Neural cell (in vitro differentiated cells): ENCODE measurements around the gene MIEN1. TPM values are rescaled to one million over a fixed set of nuclear protein-coding genes. Genes with fewer than 3 reads are reported as not detected.

ENCODE experiments used
- H2AFZ ChIP-seq: fragments of 200-600, 300-800 bp; sonication (generic), shearing (Covaris generic); 2 replicates; pipeline ENCODE4 v1.6.0; 2014; ENCODE audit warnings: low read depth, mild to moderate bottlenecking, antibody characterized with exemption, low read length, moderate library complexity
- H3F3A ChIP-seq: fragments of 200-600 bp; shearing (Covaris generic); 2 replicates; pipeline ENCODE4 v1.6.1; 2016; ENCODE audit warnings: mild to moderate bottlenecking, moderate library complexity, mixed read lengths, antibody characterized with exemption, low read length; ENCODE audit not compliant: insufficient read depth, poor library complexity, severe bottlenecking
- H3K27ac ChIP-seq: fragments of 200-600, 300-800 bp; sonication (generic), shearing (Covaris generic); 2 replicates; pipeline ENCODE4 v1.5.1; 2014; ENCODE audit warnings: mild to moderate bottlenecking, low read length, moderate library complexity
- H3K27me3 ChIP-seq: fragments of 300-800, 200-600 bp; sonication (generic), shearing (Covaris generic); 2 replicates; pipeline ENCODE4 v1.6.0; 2014; ENCODE audit warnings: mild to moderate bottlenecking, low read depth, low read length, moderate library complexity; ENCODE audit not compliant: insufficient read depth
- H3K36me3 ChIP-seq: fragments of 300-800, 200-600 bp; sonication (generic), shearing (Covaris generic); 2 replicates; pipeline ENCODE4 v1.5.1; 2014; ENCODE audit warnings: mild to moderate bottlenecking, antibody characterized with exemption, low read length, moderate library complexity; ENCODE audit not compliant: insufficient read depth
- H3K4me2 ChIP-seq: fragments of 300-800, 200-600 bp; sonication (generic), shearing (Covaris generic); 2 replicates; pipeline ENCODE4 v1.6.0; 2014; ENCODE audit warnings: mild to moderate bottlenecking, low read length
- H3K4me3 ChIP-seq: fragments of 300-800, 200-600 bp; sonication (generic), shearing (Covaris generic); 2 replicates; pipeline ENCODE4 v1.5.1; 2014; ENCODE audit warnings: mild to moderate bottlenecking, low read length, moderate library complexity
- H3K79me2 ChIP-seq: fragments of 200-600 bp; shearing (Covaris generic); replicated peaks from 2 replicates; pipeline ENCODE4 v1.6.0; 2014; ENCODE audit warnings: mild to moderate bottlenecking, low read length, moderate library complexity; ENCODE audit not compliant: insufficient read depth
- H3K9ac ChIP-seq: fragments of 300-800, 200-600 bp; sonication (generic), shearing (Covaris generic); 2 replicates; pipeline ENCODE4 v1.6.1; 2016; ENCODE audit warnings: mild to moderate bottlenecking, low read length, mixed read lengths
- H3K9me2 ChIP-seq: fragments of 200-600 bp; shearing (Covaris generic); 2 replicates; pipeline ENCODE4 v1.6.1; 2016; ENCODE audit warnings: mild to moderate bottlenecking, low read length, mixed read lengths; ENCODE audit not compliant: insufficient read depth
- H3K9me3 ChIP-seq: fragments of 200-600, 300-800 bp; sonication (generic), shearing (Covaris generic); 2 replicates; pipeline ENCODE4 v1.6.1; 2016; ENCODE audit warnings: mild to moderate bottlenecking, mixed run types, low read length, moderate library complexity, mixed read lengths
- H4K20me1 ChIP-seq: fragments of 200-600 bp; shearing (Covaris generic); 2 replicates; pipeline ENCODE4 v1.6.1; 2016; ENCODE audit warnings: mild to moderate bottlenecking, mixed run types; ENCODE audit not compliant: insufficient read depth
- EP300 ChIP-seq: fragments of 450-650 bp; conservative IDR thresholded peaks from 2 replicates; pipeline ENCODE4 v1.6.1; 2014; ENCODE audit warnings: antibody characterized with exemption, mild to moderate bottlenecking, moderate library complexity; ENCODE audit not compliant: poor library complexity, severe bottlenecking
- EZH2 ChIP-seq: fragments of 200-600, 300-800 bp; shearing (Covaris generic), sonication (generic); IDR thresholded peaks from 2 replicates; pipeline ENCODE4 v1.6.1; 2014; ENCODE audit warnings: antibody characterized with exemption, low read length, borderline replicate concordance, mild to moderate bottlenecking; ENCODE audit not compliant: insufficient read depth, poor library complexity, severe bottlenecking
- MXI1 ChIP-seq: fragments of 450-650 bp; conservative IDR thresholded peaks from 2 replicates; pipeline ENCODE4 v1.6.1; 2014; ENCODE audit warnings: antibody characterized with exemption, mild to moderate bottlenecking; ENCODE audit not compliant: poor library complexity, severe bottlenecking
- POLR2AphosphoS5 ChIP-seq: IDR thresholded peaks from 2 replicates; pipeline ENCODE4 v1.6.1; 2012
- RAD21 ChIP-seq: fragments of 450-650 bp; conservative IDR thresholded peaks from 2 replicates; pipeline ENCODE4 v1.6.1; 2014; ENCODE audit warnings: antibody characterized with exemption, mild to moderate bottlenecking, moderate library complexity
- SMC3 ChIP-seq: fragments of 450-650 bp; conservative IDR thresholded peaks from 2 replicates; pipeline ENCODE4 v1.6.1; 2014; ENCODE audit warnings: antibody characterized with exemption, mild to moderate bottlenecking, moderate library complexity; ENCODE audit not compliant: poor library complexity
- TAF1 ChIP-seq: IDR thresholded peaks from 2 replicates; pipeline ENCODE4 v1.6.1; 2012; ENCODE audit warnings: low read depth
- polyA plus RNA-seq: library from polyadenylated mRNA; depleted of rRNA; stranded (reverse); fragments of >200 nt; gene quantifications from 2 replicates; pipeline ENCODE4 v1.2.3, GENCODE V29; 2014
- TF ChIP-seq, protein P1 (sequence below): IDR thresholded peaks from 2 replicates; pipeline ENCODE4 v1.6.1; 2012; ENCODE audit warnings: borderline replicate concordance
- TF ChIP-seq, protein P2 (sequence below): fragments of 450-650 bp; IDR thresholded peaks from 2 replicates; pipeline ENCODE4 v1.5.1; 2014; ENCODE audit warnings: antibody characterized with exemption, mild to moderate bottlenecking, moderate library complexity; ENCODE audit not compliant: poor library complexity, severe bottlenecking

The MIEN1 gene
- polyA plus RNA-seq, 1 donor from 2014 or later, result 106 TPM

DNA sequence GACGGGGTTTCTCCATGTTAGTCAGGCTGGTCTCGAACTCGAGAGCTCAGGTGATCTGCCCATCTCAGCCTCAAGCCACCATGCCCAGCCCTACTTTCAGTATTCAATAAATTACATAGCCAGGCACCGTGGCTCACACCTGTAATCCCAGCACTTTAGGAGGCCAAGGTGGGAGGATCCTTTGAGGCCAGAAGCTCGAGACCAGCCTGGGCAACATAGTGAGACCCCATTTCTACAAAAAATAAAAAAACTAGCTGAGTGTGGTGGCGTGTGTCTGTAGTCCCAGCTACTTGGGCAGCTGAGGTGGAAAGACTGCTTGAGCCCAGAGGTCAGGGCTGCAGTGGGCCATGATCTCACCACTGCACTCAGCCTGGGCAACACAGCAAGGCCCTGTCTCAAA, 8.2 kb downstream of the MIEN1 start:
- no peak for TF ChIP-seq SMC3
- TF ChIP-seq, protein P1, sequence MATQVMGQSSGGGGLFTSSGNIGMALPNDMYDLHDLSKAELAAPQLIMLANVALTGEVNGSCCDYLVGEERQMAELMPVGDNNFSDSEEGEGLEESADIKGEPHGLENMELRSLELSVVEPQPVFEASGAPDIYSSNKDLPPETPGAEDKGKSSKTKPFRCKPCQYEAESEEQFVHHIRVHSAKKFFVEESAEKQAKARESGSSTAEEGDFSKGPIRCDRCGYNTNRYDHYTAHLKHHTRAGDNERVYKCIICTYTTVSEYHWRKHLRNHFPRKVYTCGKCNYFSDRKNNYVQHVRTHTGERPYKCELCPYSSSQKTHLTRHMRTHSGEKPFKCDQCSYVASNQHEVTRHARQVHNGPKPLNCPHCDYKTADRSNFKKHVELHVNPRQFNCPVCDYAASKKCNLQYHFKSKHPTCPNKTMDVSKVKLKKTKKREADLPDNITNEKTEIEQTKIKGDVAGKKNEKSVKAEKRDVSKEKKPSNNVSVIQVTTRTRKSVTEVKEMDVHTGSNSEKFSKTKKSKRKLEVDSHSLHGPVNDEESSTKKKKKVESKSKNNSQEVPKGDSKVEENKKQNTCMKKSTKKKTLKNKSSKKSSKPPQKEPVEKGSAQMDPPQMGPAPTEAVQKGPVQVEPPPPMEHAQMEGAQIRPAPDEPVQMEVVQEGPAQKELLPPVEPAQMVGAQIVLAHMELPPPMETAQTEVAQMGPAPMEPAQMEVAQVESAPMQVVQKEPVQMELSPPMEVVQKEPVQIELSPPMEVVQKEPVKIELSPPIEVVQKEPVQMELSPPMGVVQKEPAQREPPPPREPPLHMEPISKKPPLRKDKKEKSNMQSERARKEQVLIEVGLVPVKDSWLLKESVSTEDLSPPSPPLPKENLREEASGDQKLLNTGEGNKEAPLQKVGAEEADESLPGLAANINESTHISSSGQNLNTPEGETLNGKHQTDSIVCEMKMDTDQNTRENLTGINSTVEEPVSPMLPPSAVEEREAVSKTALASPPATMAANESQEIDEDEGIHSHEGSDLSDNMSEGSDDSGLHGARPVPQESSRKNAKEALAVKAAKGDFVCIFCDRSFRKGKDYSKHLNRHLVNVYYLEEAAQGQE, result no peak
- TF ChIP-seq TAF1, result no peak
- no peak for TF ChIP-seq EP300
- TF ChIP-seq MXI1, result no peak
- TF ChIP-seq POLR2AphosphoS5, result no peak
- no peak for TF ChIP-seq RAD21
- no peak for TF ChIP-seq EZH2
- TF ChIP-seq, protein P2, sequence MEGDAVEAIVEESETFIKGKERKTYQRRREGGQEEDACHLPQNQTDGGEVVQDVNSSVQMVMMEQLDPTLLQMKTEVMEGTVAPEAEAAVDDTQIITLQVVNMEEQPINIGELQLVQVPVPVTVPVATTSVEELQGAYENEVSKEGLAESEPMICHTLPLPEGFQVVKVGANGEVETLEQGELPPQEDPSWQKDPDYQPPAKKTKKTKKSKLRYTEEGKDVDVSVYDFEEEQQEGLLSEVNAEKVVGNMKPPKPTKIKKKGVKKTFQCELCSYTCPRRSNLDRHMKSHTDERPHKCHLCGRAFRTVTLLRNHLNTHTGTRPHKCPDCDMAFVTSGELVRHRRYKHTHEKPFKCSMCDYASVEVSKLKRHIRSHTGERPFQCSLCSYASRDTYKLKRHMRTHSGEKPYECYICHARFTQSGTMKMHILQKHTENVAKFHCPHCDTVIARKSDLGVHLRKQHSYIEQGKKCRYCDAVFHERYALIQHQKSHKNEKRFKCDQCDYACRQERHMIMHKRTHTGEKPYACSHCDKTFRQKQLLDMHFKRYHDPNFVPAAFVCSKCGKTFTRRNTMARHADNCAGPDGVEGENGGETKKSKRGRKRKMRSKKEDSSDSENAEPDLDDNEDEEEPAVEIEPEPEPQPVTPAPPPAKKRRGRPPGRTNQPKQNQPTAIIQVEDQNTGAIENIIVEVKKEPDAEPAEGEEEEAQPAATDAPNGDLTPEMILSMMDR, result no peak
- H2AFZ ChIP-seq, result no peak overlapping the region
- H3K79me2 ChIP-seq, result no peaks in the 10 kb centered on the region
- H3K4me2 ChIP-seq, result no peak overlapping the region
- no peaks in the 10 kb centered on the region for H3K27me3 ChIP-seq
- no peak overlapping the region for H3K4me3 ChIP-seq
- H3K9me3 ChIP-seq, result no peaks in the 10 kb centered on the region
- no peak overlapping the region for H3K9ac ChIP-seq
- no peaks in the 10 kb centered on the region for H3K36me3 ChIP-seq
- no peaks in the 10 kb centered on the region for H3F3A ChIP-seq
- no peaks in the 10 kb centered on the region for H3K9me2 ChIP-seq
- no peaks in the 10 kb centered on the region for H4K20me1 ChIP-seq
- no peak overlapping the region for H3K27ac ChIP-seq

DNA sequence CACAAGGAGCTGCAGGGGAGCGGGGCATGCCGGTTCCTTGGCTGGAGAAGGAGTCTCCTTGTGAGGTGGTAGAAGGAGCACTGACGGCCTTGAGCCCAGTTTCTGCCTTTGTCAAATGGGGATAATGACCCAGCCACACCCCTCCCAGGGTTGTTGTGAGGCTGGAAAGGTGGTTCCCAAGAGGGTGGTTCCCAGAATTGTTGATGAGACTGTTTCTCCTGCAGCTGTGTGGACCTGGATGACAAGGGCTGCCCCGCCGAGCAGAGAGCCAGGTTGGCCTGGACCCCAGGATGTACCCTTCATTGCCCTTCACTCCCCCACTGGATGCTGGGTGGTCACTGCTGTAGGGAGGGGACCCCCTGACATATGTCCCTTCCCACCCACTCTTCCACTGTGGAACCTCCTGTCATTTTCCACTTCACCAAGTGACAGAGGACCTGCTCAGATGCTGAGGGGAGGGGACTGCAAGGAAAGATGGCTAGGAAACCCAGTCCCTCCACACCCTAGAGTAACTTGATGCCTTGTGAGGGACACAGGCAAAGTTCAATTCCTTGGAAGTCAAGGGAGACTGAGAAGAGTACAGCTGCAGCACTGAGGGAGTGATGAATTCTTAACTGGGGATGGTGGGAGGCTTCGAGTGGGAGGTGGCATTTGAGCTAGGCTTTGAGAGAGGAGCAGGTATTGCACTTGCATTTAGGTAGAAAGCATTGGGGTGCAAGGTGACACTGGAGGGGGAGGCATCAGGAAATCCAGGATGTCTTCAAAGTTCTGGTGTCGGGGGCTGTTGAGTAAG, 10.6 kb downstream of the MIEN1 start:
- H3F3A ChIP-seq, result no peaks in the 10 kb centered on the region
- H3K9me2 ChIP-seq, result no peaks in the 10 kb centered on the region
- no peak overlapping the region for H2AFZ ChIP-seq
- H3K4me2 ChIP-seq, result no peak overlapping the region
- H3K36me3 ChIP-seq, result no peaks in the 10 kb centered on the region
- no peak overlapping the region for H3K4me3 ChIP-seq
- H3K27me3 ChIP-seq, result no peaks in the 10 kb centered on the region
- H3K9ac ChIP-seq, result no peak overlapping the region
- H3K79me2 ChIP-seq, result no peaks in the 10 kb centered on the region
- TF ChIP-seq TAF1 (no peak), EP300 (no peak), MXI1 (no peak), POLR2AphosphoS5 (no peak), SMC3 (no peak), EZH2 (no peak), RAD21 (no peak)
- TF ChIP-seq, protein P2, result no peak
- TF ChIP-seq, protein P1, result no peak
- no peaks in the 10 kb centered on the region for H4K20me1 ChIP-seq
- H3K9me3 ChIP-seq, result no peaks in the 10 kb centered on the region
- no peak overlapping the region for H3K27ac ChIP-seq
